Panc1 (cell line): ENCODE results near the gene CALCOCO2. TPM values are rescaled to one million over a fixed set of nuclear protein-coding genes. Genes with fewer than 3 reads are reported as not detected.

ENCODE experiments used
- ATAC-seq: fragments of 200-7000 bp; cut with Tn5 transposase; 2 replicates; pipeline ENCODE4 v1.9.1; 2020; ENCODE audit warnings: mild to moderate bottlenecking, moderate library complexity
- BruUV-seq: library from RNA; stranded (reverse); fragments of 400-500 nt; replicated peaks from 2 replicates; lab custom pipeline; 2021; lab: Mats Ljungman, UMichigan
- CTCF ChIA-PET: fragments of 300-600 bp; sonication (Branson Sonifier 250); formaldehyde crosslinking; loops from one replicate; lab custom pipeline; 2022; ENCODE audit warnings: antibody characterized with exemption; lab: Charles Lee
- POLR2A ChIA-PET: fragments of 300-600 bp; sonication (Branson Sonifier 250); formaldehyde crosslinking; loops from one replicate; lab custom pipeline; 2022; ENCODE audit warnings: antibody characterized with exemption; lab: Charles Lee
- DNase-seq: peaks from one replicate; pipeline ENCODE4 v3.0.0-alpha.2; 2010; ENCODE audit warnings: low read depth, low spot score
- H3K27ac ChIP-seq: 2 replicates; pipeline ENCODE4 v1.5.1; 2011; ENCODE audit warnings: mild to moderate bottlenecking, low read length, inconsistent platforms
- H3K27me3 ChIP-seq: fragments of 200-500 bp; sonication (Bioruptor generic); 2 replicates; pipeline ENCODE4 v1.6.0; 2014; ENCODE audit warnings: low read length, inconsistent platforms; ENCODE audit not compliant: control insufficient read depth, insufficient read depth
- H3K36me3 ChIP-seq: fragments of 200-500 bp; sonication (Bioruptor generic); 2 replicates; pipeline ENCODE4 v1.5.1; 2014; ENCODE audit warnings: inconsistent platforms, mild to moderate bottlenecking, low read length, moderate library complexity; ENCODE audit not compliant: control insufficient read depth, insufficient read depth
- H3K4me1 ChIP-seq: 2 replicates; pipeline ENCODE4 v1.5.1; 2011; ENCODE audit warnings: inconsistent platforms, mild to moderate bottlenecking, low read length, moderate library complexity; ENCODE audit not compliant: control insufficient read depth, insufficient read depth
- H3K4me3 ChIP-seq, 2 experiments: 2 replicates each; pipeline ENCODE4 v1.5.1; 2011 to 2012; ENCODE audit warnings: low read depth in 2 of 2, low read length in 2 of 2, mild to moderate bottlenecking in 2 of 2, inconsistent platforms in 1 of 2, moderate library complexity in 1 of 2
- H3K9me3 ChIP-seq: fragments of 200-500 bp; sonication (Bioruptor generic); 2 replicates; pipeline ENCODE4 v1.5.1; 2014; ENCODE audit warnings: low read depth, mild to moderate bottlenecking, inconsistent platforms, low read length, moderate library complexity; ENCODE audit not compliant: control insufficient read depth, insufficient read depth
- CTCF ChIP-seq: fragments of 450-650 bp; IDR thresholded peaks from 2 replicates; pipeline ENCODE4 v1.5.1; 2017; ENCODE audit warnings: mild to moderate bottlenecking
- POLR2AphosphoS5 ChIP-seq: IDR thresholded peaks from 2 replicates; pipeline ENCODE4 v1.6.1; 2012; ENCODE audit warnings: mild to moderate bottlenecking, low read depth, low read length, moderate library complexity
- REST ChIP-seq, 2 experiments: IDR thresholded peaks; 2 replicates each; pipeline ENCODE4 v1.6.1; 2011 to 2012; ENCODE audit warnings: low read depth in 2 of 2, control low read depth in 1 of 2, low read length in 1 of 2, mild to moderate bottlenecking in 1 of 2, moderate library complexity in 1 of 2; ENCODE audit not compliant: insufficient read depth in 1 of 2
- SIN3A ChIP-seq: IDR thresholded peaks from 2 replicates; pipeline ENCODE4 v1.6.1; 2012; ENCODE audit warnings: low read depth, mild to moderate bottlenecking, low read length, moderate library complexity, borderline replicate concordance; ENCODE audit not compliant: insufficient read depth
- TCF7L2 ChIP-seq: IDR thresholded peaks from 2 replicates; pipeline ENCODE4 v1.6.1; 2011; ENCODE audit warnings: mild to moderate bottlenecking, low read depth, low read length, inconsistent platforms
- in situ Hi-C: cut with HindIII; loops from 2 replicates; pipeline ENCODE4 v1.10.0; 2016; ENCODE audit warnings: low sequenced_read_pairs, low pct_unique_long_range_greater_than_20kb
- intact Hi-C: fragments of 100-400 bp; cut with micrococcal nuclease; formaldehyde crosslinking; loops from one replicate; pipeline ENCODE4 v1.10.0; 2022; ENCODE audit not compliant: unreplicated experiment
- total RNA-seq: library from RNA; stranded (reverse); gene quantifications from one replicate; pipeline ENCODE4 v1.2.1, GENCODE V29; 2021; ENCODE audit not compliant: unreplicated experiment

Gene CALCOCO2
- total RNA-seq, 1 experiment from 2014 or later = 282 TPM

GRCh38 chr17:48912476-48912875, 81.6 kb downstream of the CALCOCO2 start:
- TF ChIP-seq CTCF = no peak
- no peak for TF ChIP-seq REST (IDR thresholded peaks at IDR 0.05; ENCODE audit: insufficient read depth in 1 of 2, low read depth in 2 of 2, low read length in 1 of 2)
- TF ChIP-seq POLR2AphosphoS5 = no peak
- TF ChIP-seq SIN3A = no peak
- TF ChIP-seq TCF7L2 = no peak
- Histone ChIP-seq H3K27ac (no peak overlapping the region), H3K4me3 (no peak overlapping the region), H3K27me3 (no peaks in the 10 kb centered on the region), H3K9me3 (no peaks in the 10 kb centered on the region), H3K4me1 (peaks cover 44% of the 10 kb centered on the region), H3K36me3 (peaks cover 38% of the 10 kb centered on the region)
- POLR2A ChIA-PET = no interaction called here
- BruUV-seq = no TSS peak
- in situ Hi-C loops = no loop called here
- intact Hi-C loops = no loop called here
- ATAC-seq (no peak), DNase-seq (no peak)
- CTCF ChIA-PET = no interaction called here

Other genes starting within 250 kb of the CALCOCO2 start
- gene HOXB3, start 240.8 kb upstream of the CALCOCO2 start, total RNA-seq = 127 TPM
- gene HOXB5, start 237.3 kb upstream of the CALCOCO2 start, total RNA-seq = 67.2 TPM
- 196 TPM for gene HOXB6, start 226.0 kb upstream of the CALCOCO2 start, total RNA-seq
- 44.0 TPM for gene HOXB7, start 220.0 kb upstream of the CALCOCO2 start, total RNA-seq
- 45.9 TPM for gene HOXB8, start 215.7 kb upstream of the CALCOCO2 start, total RNA-seq
- 65.9 TPM for gene HOXB9, start 204.7 kb upstream of the CALCOCO2 start, total RNA-seq
- gene PRAC1, start 108.5 kb upstream of the CALCOCO2 start, total RNA-seq = not detected
- gene PRAC2, start 107.8 kb upstream of the CALCOCO2 start, total RNA-seq = not detected
- gene HOXB13, start 102.3 kb upstream of the CALCOCO2 start, total RNA-seq = 8.1 TPM
- gene TTLL6, start 13.8 kb upstream of the CALCOCO2 start, total RNA-seq = 2.5 TPM
- gene ATP5MC1, start 61.8 kb downstream of the CALCOCO2 start, total RNA-seq = 296 TPM
- 223 TPM for gene UBE2Z, start 77.4 kb downstream of the CALCOCO2 start, total RNA-seq
- 371 TPM for gene SNF8, start 113.8 kb downstream of the CALCOCO2 start, total RNA-seq
- gene GIP, start 137.6 kb downstream of the CALCOCO2 start, total RNA-seq = 0.77 TPM
- gene IGF2BP1, start 166.3 kb downstream of the CALCOCO2 start, total RNA-seq = 109 TPM